Keratinocyte (primary cell): ENCODE measurements around the gene SGIP1. TPM values are rescaled to one million over a fixed set of nuclear protein-coding genes. Genes with fewer than 3 reads are reported as not detected.

Source experiments
- DNase-seq: peaks from one replicate; pipeline ENCODE4 v3.0.0-alpha.2; 2011; ENCODE audit warnings: low read depth, missing footprints, low spot score
- FAIRE-seq: peaks from 2 replicates; lab custom pipeline; 2011; peaks lifted over from hg19 to GRCh38; lab: Jason Lieb, UNC
- H2AFZ ChIP-seq: 2 replicates; pipeline ENCODE4 v1.6.0; 2012; ENCODE audit warnings: low read length, control low read depth, inconsistent platforms; ENCODE audit not compliant: control insufficient read depth
- H3K27ac ChIP-seq: 2 replicates; pipeline ENCODE4 v1.5.1; 2011; ENCODE audit warnings: low read length; ENCODE audit not compliant: control insufficient read depth, insufficient read depth
- H3K27me3 ChIP-seq: 3 replicates; pipeline ENCODE4 v1.6.0; 2011; ENCODE audit warnings: low read length; ENCODE audit not compliant: control insufficient read depth, insufficient read depth; ENCODE audit errors: extremely low read depth
- H3K36me3 ChIP-seq, 2 experiments: 2 replicates in 1 of 2; 3 replicates in 1 of 2; pipeline ENCODE4 v1.5.1; 2011; ENCODE audit warnings: low read length in 2 of 2, mild to moderate bottlenecking in 1 of 2; ENCODE audit not compliant: control insufficient read depth in 2 of 2, insufficient read depth in 2 of 2; ENCODE audit errors: extremely low read depth in 1 of 2
- H3K4me1 ChIP-seq: 3 replicates; pipeline ENCODE4 v1.5.1; 2011; ENCODE audit warnings: low read length; ENCODE audit not compliant: control insufficient read depth, insufficient read depth; ENCODE audit errors: extremely low read depth
- H3K4me2 ChIP-seq: 3 replicates; pipeline ENCODE4 v1.6.0; 2011; ENCODE audit warnings: low read depth, low read length; ENCODE audit not compliant: control insufficient read depth, insufficient read depth; ENCODE audit errors: extremely low read depth
- H3K4me3 ChIP-seq, 3 experiments: fragments of 200-600 bp in 1 of 3; sonication (generic) in 1 of 3; 2 replicates in 2 of 3; 3 replicates in 1 of 3; pipeline ENCODE4 v1.5.1; 2011 to 2016; ENCODE audit warnings: low read length in 3 of 3, mild to moderate bottlenecking in 3 of 3, control low read depth in 2 of 3, inconsistent platforms in 1 of 3, low read depth in 1 of 3, mixed read lengths in 1 of 3, mixed run types in 1 of 3, moderate library complexity in 1 of 3; ENCODE audit not compliant: control insufficient read depth in 2 of 3, insufficient read depth in 2 of 3; ENCODE audit errors: extremely low read depth in 1 of 3
- H3K79me2 ChIP-seq: 2 replicates; pipeline ENCODE4 v1.6.0; 2012; ENCODE audit warnings: low read length; ENCODE audit not compliant: control insufficient read depth, insufficient read depth
- H3K9ac ChIP-seq: 3 replicates; pipeline ENCODE4 v1.6.0; 2011; ENCODE audit warnings: low read length; ENCODE audit not compliant: control insufficient read depth, insufficient read depth; ENCODE audit errors: extremely low read depth
- H3K9me1 ChIP-seq: 3 replicates; pipeline ENCODE4 v1.6.0; 2011; ENCODE audit warnings: low read length; ENCODE audit not compliant: control insufficient read depth, insufficient read depth; ENCODE audit errors: extremely low read depth
- H3K9me3 ChIP-seq: 2 replicates; pipeline ENCODE4 v1.5.1; 2012; ENCODE audit warnings: low read depth, low read length; ENCODE audit not compliant: control insufficient read depth
- H4K20me1 ChIP-seq: 3 replicates; pipeline ENCODE4 v1.6.0; 2011; ENCODE audit warnings: low read length; ENCODE audit not compliant: control insufficient read depth, insufficient read depth; ENCODE audit errors: extremely low read depth
- CTCF ChIP-seq, 3 experiments: IDR thresholded peaks in 1 of 3; conservative IDR thresholded peaks in 1 of 3; optimal IDR thresholded peaks in 1 of 3; 2 replicates in 2 of 3; 3 replicates in 1 of 3; pipeline versions ENCODE3 to v1.5.1; 2011; ENCODE audit warnings: low read length in 3 of 3, mild to moderate bottlenecking in 3 of 3, moderate library complexity in 2 of 3, control low read depth in 1 of 3, inconsistent platforms in 1 of 3; ENCODE audit not compliant: insufficient read depth in 2 of 3; ENCODE audit errors: extremely low read depth in 1 of 3
- EZH2 ChIP-seq: IDR thresholded peaks from one replicate; pipeline ENCODE4 v1.6.1; 2012; ENCODE audit warnings: inconsistent platforms, mild to moderate bottlenecking, low read length, moderate library complexity
- dilution Hi-C: fragments of 300-500 bp; cut with MboI; formaldehyde crosslinking; loops from one replicate; pipeline ENCODE4 v1.7.0; 2020; ENCODE audit warnings: low sequenced_read_pairs; ENCODE audit not compliant: extremely low pct_ligation_motif_present
- polyA plus RNA-seq, 5 experiments: library from polyadenylated mRNA; depleted of rRNA in 3 of 5; stranded (reverse) in 3 of 5; stranded (forward) in 1 of 5; unstranded in 1 of 5; fragments of >200 nt; gene quantifications; 1 replicate in 1 of 5; 2 replicates in 3 of 5; 3 replicates in 1 of 5; pipeline versions ENCODE4 v1.2.1 to v1.2.3, GENCODE V29; 2011 to 2012; ENCODE audit warnings: missing spikeins in 2 of 5, low read depth in 1 of 5, low replicate concordance in 1 of 5

Gene SGIP1
- polyA plus RNA-seq, 1 donor (not counting 4 experiments of a cell fraction or from before 2014, with no cell fraction given): 0.05 TPM

GRCh38 chr1:66506991-66507390, 27.0 kb upstream of the SGIP1 start:
- FAIRE-seq: no peak
- dilution Hi-C loops: no loop called here
- TF ChIP-seq EZH2 (no peak), CTCF (optimal IDR thresholded peaks at IDR 0.05 in 1 of 3, IDR thresholded peaks at IDR 0.05 in 1 of 3, conservative IDR thresholded peaks at IDR 0.05 in 1 of 3; ENCODE audit: extremely low read depth in 1 of 3, insufficient read depth in 2 of 3, low read length in 3 of 3) (no peak)

GRCh38 chr1:66510407-66510806, 23.5 kb upstream of the SGIP1 start:
- no peaks in the 10 kb centered on the region for H3K9me1 ChIP-seq
- no peak overlapping the region for H3K27ac ChIP-seq
- no peak overlapping the region for H2AFZ ChIP-seq
- no peak overlapping the region for H3K4me2 ChIP-seq
- dilution Hi-C loops: no loop called here
- H3K4me3 ChIP-seq: no peak overlapping the region
- DNase-seq: no peak
- no peaks in the 10 kb centered on the region for H3K79me2 ChIP-seq
- TF ChIP-seq EZH2 (no peak), CTCF (optimal IDR thresholded peaks at IDR 0.05 in 1 of 3, IDR thresholded peaks at IDR 0.05 in 1 of 3, conservative IDR thresholded peaks at IDR 0.05 in 1 of 3; ENCODE audit: extremely low read depth in 1 of 3, insufficient read depth in 2 of 3, low read length in 3 of 3) (no peak)
- H3K4me1 ChIP-seq: no peaks in the 10 kb centered on the region
- H3K36me3 ChIP-seq: no peaks in the 10 kb centered on the region
- H3K27me3 ChIP-seq: peaks cover 4% of the 10 kb centered on the region
- no peak overlapping the region for H3K9ac ChIP-seq
- no peaks in the 10 kb centered on the region for H3K9me3 ChIP-seq
- no peaks in the 10 kb centered on the region for H4K20me1 ChIP-seq
- FAIRE-seq: no peak

More at GRCh38 chr1:66506991-66507390, 27.0 kb upstream of the SGIP1 start:
- Histone ChIP-seq H3K27ac (no peak overlapping the region), H3K36me3 (no peaks in the 10 kb centered on the region), H3K9me1 (no peaks in the 10 kb centered on the region), H3K9me3 (no peaks in the 10 kb centered on the region), H3K4me3 (no peak overlapping the region), H3K79me2 (no peaks in the 10 kb centered on the region), H3K9ac (no peak overlapping the region), H4K20me1 (no peaks in the 10 kb centered on the region), H2AFZ (no peak overlapping the region), H3K4me2 (no peak overlapping the region), H3K27me3 (peaks cover 4% of the 10 kb centered on the region), H3K4me1 (no peaks in the 10 kb centered on the region)
- no peak for DNase-seq
